ENCODE data around the gene RHCE. TPM values are rescaled to one million over a fixed set of nuclear protein-coding genes. Genes with fewer than 3 reads are reported as not detected.
"Not testable (repeated sequence)": the region's sequence is repeated elsewhere in the genome, so short reads cannot be mapped to it uniquely, and the experiment has no call there.

Gene RHCE
- 0.36 TPM in 1 of 2 replicates, not detected in the other for total RNA-seq (2014; rRNA removed; shearing (Covaris generic); ENCODE audit: low replicate concordance)

DNA sequence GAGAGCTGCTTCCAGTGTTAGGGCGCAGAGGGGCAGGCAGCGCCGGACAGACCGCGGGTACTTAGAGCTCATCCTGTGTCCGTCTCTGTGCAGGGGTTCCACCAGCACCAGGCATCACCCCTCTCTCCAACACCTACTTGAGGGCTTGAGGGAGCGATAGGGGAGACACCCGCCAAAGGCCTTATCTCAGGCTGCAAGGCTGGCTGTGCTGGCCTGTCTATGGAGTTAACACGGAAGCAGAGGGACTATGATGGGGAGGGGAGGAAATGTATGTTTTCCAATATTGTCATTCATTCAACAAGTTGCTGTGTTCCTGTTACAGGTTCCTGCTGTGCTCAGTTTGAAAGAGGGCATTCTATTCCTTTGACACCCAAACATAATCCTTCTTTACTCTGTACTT is at the start of gene RHCE:
RHCE (minus strand) TSS at position 111 of the 400 bp plus-strand sequence; CDS start at position 72, 39 bp downstream.
- not testable (repeated sequence) for H3K9me3 ChIP-seq, H3K27me3 ChIP-seq, DNase-seq, H3K4me3 ChIP-seq, H3K36me3 ChIP-seq

DNA sequence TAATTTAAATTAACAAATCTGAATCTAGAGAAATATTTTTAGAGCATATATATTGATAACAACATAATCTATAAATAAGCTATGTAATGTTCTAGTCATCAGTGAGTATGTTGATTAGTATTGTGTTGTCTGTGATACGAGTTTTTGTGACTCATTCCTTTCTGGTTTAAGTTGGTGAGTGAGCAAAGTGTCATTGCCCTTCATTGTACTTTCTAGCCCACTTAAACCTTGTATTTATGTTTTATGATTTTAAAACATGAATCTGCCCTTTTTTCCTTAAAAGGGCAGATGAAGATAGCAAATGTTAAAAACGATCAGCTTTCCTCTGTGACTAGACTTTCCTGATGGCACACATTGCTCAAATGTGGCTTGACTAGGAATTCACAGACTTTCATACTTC is 48.6 kb upstream of the RHCE start:
- Histone ChIP-seq H3K9me3 (no peaks in the 10 kb centered on the region), H3K36me3 (peaks cover 10% of the 10 kb centered on the region; the same call in 1 of the 2 replicates), H3K27me3 (no peaks in the 10 kb centered on the region), H3K4me3 (no peak overlapping the region)
- no peak for DNase-seq

DNA sequence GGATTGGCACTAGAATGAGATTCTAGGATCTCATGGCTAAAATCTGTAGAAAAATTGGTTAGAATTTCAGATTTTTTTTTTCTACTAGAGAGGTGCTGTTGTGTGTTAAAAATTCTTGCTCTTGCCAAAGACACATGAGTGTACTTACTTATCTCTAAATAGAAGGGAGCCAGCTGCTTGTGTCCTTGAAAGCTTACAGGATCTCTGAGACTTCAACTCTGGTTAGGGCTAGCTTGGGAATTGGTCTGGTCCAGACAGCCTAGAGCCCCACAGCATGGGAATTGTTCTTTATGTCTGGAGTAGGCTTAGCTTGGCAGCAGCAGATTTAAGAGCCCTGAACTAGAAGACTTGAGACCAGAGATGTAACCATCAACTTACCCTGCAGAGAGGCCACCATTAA is 47.4 kb upstream of the RHCE start:
- H3K9me3 ChIP-seq: no peaks in the 10 kb centered on the region
- no peaks in the 10 kb centered on the region for H3K27me3 ChIP-seq
- H3K36me3 ChIP-seq: peaks cover 9% of the 10 kb centered on the region; the same call in 1 of the 2 replicates
- H3K4me3 ChIP-seq: no peak overlapping the region
- no peak for DNase-seq

DNA sequence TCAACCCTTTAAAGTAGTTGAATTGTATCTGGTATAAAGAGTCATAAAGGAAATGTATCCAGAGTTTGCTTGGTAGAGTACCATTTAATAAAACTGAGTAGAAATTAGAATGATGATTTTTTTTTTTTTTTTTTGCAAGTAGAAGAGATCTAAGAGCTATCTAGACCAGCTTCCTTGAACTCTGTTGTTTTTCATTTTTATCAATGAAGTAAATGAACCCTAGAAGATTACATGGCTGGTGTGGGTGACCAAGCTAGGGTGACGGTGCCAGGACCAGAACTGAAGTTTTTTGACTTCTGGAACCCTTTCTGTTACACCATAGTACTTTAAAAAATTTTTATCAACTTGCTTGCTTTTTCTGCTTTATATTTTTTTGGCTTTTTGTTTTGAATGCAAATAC is 47.0 kb upstream of the RHCE start:
- Histone ChIP-seq H3K36me3 (peaks cover 9% of the 10 kb centered on the region; the same call in 1 of the 2 replicates), H3K4me3 (no peak overlapping the region), H3K27me3 (no peaks in the 10 kb centered on the region), H3K9me3 (no peaks in the 10 kb centered on the region)
- DNase-seq: no peak

DNA sequence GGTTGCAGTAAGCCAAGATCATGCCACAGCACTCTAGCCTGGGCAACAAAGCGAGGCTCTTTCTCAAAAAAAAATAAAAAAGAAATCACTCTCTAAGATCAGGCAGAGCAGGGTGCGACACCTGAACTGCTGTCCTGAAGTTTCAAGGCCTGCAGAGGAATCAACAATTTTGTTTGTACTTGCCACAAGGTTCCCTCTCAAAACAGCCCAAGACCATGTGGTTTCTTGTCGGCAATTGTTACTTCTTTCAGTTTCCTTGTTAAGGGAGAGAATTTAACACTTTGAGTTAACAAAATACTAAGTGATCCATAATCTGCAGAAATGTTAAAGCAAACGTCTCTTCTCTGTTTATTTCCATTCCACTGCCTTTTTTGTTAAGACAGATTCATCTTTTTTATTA is 46.6 kb upstream of the RHCE start:
- H3K4me3 ChIP-seq: no peak overlapping the region
- no peaks in the 10 kb centered on the region for H3K9me3 ChIP-seq
- H3K36me3 ChIP-seq: peaks cover 9% of the 10 kb centered on the region; the same call in 1 of the 2 replicates
- no peak for DNase-seq
- no peaks in the 10 kb centered on the region for H3K27me3 ChIP-seq

DNA sequence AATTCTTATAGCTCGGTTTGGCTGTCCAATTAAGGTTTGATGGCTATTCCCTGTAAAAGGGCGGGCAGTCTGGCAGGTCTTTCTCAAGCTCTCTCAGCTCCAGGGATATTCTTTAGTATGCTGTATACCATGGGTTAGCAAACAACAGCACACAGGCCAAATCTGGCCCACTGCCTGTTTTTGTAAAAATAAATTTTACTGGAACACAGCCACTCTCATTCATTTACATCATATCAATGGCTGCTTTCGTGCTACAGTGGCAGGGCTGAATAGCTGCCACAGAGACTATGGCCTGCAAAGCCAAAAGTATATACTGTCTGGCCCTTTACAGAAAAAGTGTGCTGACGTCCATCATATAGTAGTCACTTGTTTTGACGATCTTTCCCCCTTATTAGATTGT is 42.1 kb upstream of the RHCE start:
- peaks cover 30% of the 10 kb centered on the region for H3K36me3 ChIP-seq
- no peaks in the 10 kb centered on the region for H3K27me3 ChIP-seq
- no peak overlapping the region for H3K4me3 ChIP-seq
- H3K9me3 ChIP-seq: no peaks in the 10 kb centered on the region
- DNase-seq: no peak

DNA sequence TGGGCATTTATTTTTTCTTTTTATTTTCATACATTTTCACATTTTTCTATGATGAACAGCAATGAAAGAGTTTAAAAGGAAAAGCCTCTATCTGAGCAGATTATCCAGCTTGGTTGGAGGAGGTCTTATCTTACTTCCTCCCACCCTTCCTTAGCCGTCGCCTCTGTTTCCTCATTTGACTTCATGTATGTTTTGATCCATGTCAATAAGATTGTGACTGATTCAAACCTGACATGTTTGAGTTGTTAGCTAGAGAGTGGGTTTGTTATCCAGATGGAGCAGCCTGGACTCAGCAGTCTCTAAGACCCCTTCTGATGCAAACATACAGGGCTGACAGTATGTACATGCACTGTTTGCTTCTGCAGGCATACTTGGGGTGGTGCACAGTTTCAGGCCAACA is 41.2 kb upstream of the RHCE start:
- Histone ChIP-seq H3K27me3 (no peaks in the 10 kb centered on the region), H3K36me3 (peaks cover 33% of the 10 kb centered on the region)

DNA sequence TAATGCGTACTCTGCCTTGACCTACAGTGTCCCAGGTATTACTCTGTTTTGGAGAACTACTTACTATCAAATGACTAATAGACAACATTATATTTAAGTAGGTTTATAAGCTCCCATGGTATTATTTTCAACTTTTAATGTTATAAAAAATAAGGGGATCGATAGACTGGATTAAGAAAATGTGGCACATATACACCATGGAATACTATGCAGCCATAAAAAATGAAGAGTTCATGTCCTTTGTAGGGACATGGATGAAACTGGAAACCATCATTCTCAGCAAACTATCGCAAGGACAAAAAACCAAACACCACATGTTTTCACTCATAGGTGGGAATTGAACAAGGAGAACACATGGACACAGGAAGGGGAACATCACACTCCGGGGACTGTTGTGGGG is 40.2 kb upstream of the RHCE start:
- not testable (repeated sequence) for DNase-seq, H3K4me3 ChIP-seq, H3K27me3 ChIP-seq, H3K9me3 ChIP-seq
- peaks cover 38% of the 10 kb centered on the region for H3K36me3 ChIP-seq

More for the DNA sequence above, 41.2 kb upstream of the RHCE start:
- Histone ChIP-seq H3K4me3 (no peak overlapping the region), H3K9me3 (no peaks in the 10 kb centered on the region)
- no peak for DNase-seq

DNA sequence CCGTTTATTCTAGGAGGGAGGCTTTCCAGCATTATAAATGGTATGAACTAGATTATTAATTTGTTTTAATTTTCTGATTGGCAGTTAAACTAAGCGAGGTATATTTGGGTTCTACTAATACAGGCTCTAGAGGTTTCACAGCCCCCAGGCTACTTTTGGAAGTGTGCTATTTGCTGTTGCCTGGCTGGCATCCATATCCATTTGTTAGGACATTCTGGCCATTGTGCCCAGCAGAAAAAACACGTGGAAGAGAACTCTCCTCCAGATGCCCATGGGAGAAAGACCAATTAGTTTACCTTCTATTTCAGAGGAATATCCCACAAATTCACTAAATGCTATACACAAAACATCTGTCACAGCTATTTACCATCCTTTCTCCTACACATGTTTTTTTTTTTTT is 39.4 kb upstream of the RHCE start:
- Histone ChIP-seq H3K4me3 (no peak overlapping the region), H3K9me3 (no peaks in the 10 kb centered on the region), H3K27me3 (no peaks in the 10 kb centered on the region), H3K36me3 (peaks cover 38% of the 10 kb centered on the region)
- DNase-seq: no peak

DNA sequence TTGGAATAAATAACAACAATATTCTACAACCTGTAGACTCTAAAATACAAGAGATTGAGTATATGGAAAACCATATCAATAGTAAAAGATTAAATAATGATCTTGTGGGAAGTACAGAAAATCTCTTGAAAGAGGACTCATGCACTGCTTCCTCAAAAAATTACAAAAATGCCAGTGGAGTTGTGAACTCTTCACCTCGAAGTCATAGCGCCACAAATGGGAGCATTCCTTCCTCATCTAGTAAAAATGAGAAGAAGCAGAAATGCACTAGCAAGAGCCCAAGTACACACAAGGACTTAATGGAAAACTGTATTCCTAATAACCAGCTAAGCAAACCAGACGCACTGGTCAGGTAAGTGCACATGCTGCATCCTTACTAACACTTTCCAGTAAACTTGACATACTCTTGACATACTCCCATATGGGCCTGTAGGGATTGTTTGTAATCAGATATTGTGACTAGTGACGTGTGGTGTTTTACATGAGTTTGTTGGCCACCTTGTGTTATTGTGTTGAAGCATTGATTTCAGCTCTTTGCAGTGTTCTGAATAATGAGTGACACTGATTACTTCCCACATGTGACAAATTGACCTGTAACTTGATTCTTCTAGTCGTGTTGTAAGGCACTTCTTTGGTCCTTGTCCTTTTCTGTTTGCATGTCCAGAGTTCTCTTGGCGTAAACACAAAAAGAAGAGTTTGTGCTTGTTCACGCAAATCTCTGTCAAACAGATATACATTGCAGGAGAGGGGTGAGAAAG is 38.1 kb upstream of the RHCE start:
- Histone ChIP-seq H3K4me3 (no peak overlapping the region), H3K27me3 (no peaks in the 10 kb centered on the region), H3K36me3 (peaks cover 40% of the 10 kb centered on the region), H3K9me3 (no peaks in the 10 kb centered on the region)
- DNase-seq: no peak

DNA sequence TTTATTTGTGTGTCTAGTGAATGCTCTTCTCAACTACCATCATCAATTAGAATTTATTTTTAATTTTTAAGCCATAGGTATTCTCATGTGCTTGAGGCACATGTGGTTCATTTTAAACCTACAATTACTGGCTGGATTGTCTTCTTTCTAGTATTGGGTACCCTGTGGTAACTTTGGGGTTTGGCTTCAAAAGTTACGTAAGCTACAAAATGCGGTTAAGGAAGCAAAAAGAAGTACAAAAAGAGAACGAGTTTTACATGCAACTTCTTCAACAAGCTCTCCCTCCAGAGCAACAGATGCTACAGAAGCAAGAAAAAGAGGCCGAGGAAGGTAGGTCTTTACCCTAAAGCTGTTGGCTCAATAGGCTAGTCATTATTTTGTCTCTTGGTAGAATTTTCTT is 35.9 kb upstream of the RHCE start:
- Histone ChIP-seq H3K9me3 (no peaks in the 10 kb centered on the region), H3K27me3 (no peaks in the 10 kb centered on the region), H3K36me3 (peaks cover 37% of the 10 kb centered on the region), H3K4me3 (no peak overlapping the region)
- DNase-seq: no peak

DNA sequence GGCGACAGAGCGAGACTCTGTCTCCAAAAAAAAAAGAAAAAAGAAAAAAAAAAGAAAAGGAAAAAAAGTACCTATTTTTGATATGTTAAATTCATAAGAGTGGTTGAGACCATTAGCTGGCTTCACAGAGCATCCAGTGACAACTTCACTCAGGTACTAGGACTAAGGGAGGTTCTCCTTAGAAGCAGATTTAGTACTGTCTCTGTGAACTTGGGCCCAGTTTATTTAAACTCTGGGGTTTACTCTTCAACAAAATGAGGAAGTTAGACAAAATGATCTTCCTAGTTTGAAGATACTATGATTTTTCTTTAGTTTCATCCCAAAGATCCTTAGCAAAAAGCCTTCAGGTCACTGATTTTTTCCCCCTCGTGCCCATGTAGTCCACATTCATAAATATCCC is 31.3 kb upstream of the RHCE start:
- DNase-seq: no peak
- Histone ChIP-seq H3K9me3 (no peaks in the 10 kb centered on the region), H3K36me3 (peaks cover 15% of the 10 kb centered on the region), H3K27me3 (no peaks in the 10 kb centered on the region), H3K4me3 (no peak overlapping the region)

DNA sequence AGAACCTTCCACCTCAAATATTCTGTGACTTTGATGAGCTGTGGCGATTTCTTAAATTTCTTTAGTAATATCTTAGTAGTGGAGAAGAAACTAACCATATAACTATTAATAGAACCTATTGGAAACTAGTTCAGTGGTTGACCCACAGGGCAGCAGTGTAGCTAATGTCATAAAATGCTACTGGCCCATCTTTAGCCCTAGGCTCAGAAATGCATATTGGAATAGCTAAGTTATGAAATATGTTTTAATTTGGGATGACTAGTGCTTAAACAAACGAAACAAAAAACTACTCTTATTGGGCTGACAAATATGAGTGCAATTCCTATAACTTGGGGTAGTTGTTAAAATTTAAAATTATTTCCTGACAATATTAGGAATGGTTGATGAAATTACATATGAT is 30.3 kb upstream of the RHCE start:
- H3K9me3 ChIP-seq: no peaks in the 10 kb centered on the region
- H3K27me3 ChIP-seq: no peaks in the 10 kb centered on the region
- DNase-seq: no peak
- H3K4me3 ChIP-seq: no peak overlapping the region
- H3K36me3 ChIP-seq: peaks cover 10% of the 10 kb centered on the region; the same call in 1 of the 2 replicates

DNA sequence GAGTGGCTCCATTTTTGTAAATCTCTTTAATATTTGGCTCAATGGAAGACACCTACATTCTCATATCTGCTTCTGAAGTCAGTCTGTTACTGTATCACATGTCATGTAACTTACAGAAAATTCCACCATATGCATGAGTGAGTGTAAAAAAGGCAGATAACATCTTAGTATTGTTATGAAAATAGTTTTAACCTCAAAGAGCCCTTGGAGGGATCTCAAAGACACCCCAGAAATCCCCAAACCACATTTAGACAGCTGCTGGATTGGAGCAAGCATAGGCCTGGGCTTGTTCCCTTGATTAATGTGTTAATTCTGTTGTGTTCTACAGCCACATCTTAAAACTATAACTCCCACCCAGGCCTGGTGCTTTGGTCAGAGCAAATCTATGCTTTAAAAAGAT is 26.9 kb upstream of the RHCE start:
- Histone ChIP-seq H3K9me3 (no peaks in the 10 kb centered on the region), H3K36me3 (peaks cover 7% of the 10 kb centered on the region; the same call in 1 of the 2 replicates), H3K4me3 (no peak overlapping the region), H3K27me3 (no peaks in the 10 kb centered on the region)
- DNase-seq: no peak

DNA sequence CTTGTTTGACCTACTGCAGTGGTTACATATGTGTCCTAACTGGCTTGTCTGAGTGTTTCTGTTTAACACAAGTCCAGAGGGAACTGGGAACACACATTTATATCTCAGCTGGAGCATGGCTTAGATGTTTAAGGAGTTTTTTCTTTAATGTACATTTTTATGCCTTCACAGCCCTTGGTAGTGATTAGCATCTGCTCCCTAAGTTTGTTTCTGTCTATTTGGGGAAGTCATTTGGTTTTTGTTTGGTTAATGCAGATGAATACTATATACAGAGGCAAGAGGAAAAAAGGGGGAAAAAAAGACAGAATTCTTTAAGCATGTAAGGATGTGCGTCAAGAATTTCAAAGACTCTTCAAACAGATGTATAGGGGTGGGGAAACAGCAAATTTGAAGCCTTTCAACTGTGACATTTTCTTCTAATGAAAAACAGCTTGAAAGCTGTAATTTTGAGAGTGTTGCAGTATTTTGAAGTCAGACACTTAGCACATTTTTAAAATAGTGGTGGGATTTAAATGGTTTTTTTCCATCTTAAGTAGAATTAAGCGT is 25.4 kb upstream of the RHCE start:
- Histone ChIP-seq H3K9me3 (no peaks in the 10 kb centered on the region), H3K4me3 (no peak overlapping the region), H3K27me3 (no peaks in the 10 kb centered on the region), H3K36me3 (peaks cover 7% of the 10 kb centered on the region; the same call in 1 of the 2 replicates)
- no peak for DNase-seq

DNA sequence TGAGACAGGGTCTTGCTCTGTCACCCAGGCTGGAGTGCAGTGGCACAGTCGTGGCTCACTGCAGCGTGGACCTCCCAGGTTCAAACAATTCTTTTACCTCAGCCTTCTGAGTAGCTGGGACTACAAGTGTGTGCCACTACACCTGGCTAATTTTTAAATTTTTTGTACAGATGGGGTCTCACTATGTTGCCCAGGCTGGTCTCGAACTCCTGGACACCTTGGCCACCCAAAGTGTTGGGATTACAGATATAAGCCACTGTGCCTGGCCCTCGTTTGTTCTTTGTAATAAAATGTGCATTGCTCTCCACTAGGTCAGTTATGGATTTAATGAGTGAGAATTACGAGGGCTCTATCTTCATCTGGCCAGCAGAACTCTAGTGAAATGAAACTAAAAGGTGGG is 24.0 kb upstream of the RHCE start:
- not testable (repeated sequence) for H3K27me3 ChIP-seq, H3K9me3 ChIP-seq, DNase-seq, H3K4me3 ChIP-seq, H3K36me3 ChIP-seq

DNA sequence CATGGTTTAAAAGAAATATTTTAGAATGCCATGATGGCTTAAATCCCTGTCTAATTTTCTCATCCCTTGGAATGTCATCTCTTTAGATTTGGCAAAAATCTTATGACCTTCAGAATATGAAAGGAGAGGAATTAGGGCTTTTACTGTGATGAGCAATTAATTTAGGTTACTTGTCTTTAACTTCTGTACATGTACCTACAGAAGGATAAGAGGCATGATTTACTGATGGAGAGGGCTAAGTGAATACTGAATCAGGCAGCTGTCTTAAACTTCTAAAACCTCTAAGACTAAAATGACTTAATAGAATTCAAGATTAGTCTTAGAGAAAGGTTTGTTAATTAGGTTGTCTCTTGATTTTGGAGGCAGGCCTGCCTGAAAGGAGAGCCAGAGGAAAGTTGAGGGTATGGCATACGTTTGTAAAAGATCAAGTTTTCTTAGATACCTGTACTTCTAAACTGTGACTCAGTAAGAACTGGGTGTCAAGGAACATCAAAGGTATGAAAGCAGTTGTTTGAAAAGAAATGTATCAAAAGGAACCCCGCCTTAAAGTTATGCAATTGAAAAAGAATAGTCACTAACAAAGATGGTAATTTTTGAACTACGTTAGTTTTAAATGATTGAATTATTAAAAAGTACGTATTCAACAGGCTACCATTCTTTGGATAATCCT is 22.5 kb upstream of the RHCE start:
- DNase-seq: no peak
- H3K36me3 ChIP-seq: peaks cover 7% of the 10 kb centered on the region; the same call in 1 of the 2 replicates
- H3K9me3 ChIP-seq: no peaks in the 10 kb centered on the region
- no peaks in the 10 kb centered on the region for H3K27me3 ChIP-seq
- no peak overlapping the region for H3K4me3 ChIP-seq

Measured in MG63 (cell line).